NT2/D1 (cell line): ENCODE results near the gene OR11H12.
"Not testable (repeated sequence)": the region's sequence is repeated elsewhere in the genome, so short reads cannot be mapped to it uniquely, and the experiment has no call there.

Source experiments
- SUZ12 ChIP-seq: IDR thresholded peaks from 2 replicates; pipeline ENCODE4 v1.6.1; 2011; ENCODE audit not compliant: insufficient read length, insufficient read depth; ENCODE audit errors: extremely low read depth
- YY1 ChIP-seq: IDR thresholded peaks from 2 replicates; pipeline ENCODE4 v1.6.1; 2011; ENCODE audit not compliant: insufficient read length, insufficient read depth
- ZNF274 ChIP-seq: IDR thresholded peaks from 2 replicates; pipeline ENCODE4 v1.6.1; 2011; ENCODE audit warnings: mild to moderate bottlenecking, low read depth, low read length

- TF ChIP-seq YY1, ZNF274, SUZ12: not testable (repeated sequence)
These were observed at the start of gene OR11H12 for GRCh38 chr14:18600817-18601216.
